GM19372 (cell line): ENCODE measurements around the gene LENG8.
"Not testable (repeated sequence)": the region's sequence is repeated elsewhere in the genome, so short reads cannot be mapped to it uniquely, and the experiment has no call there.

Experiments
- ATAC-seq: cut with Tn5 transposase; IDR thresholded peaks from one replicate; pipeline ENCODE4 v1.9.1; 2021; ENCODE audit warnings: mild to moderate bottlenecking, low read depth, moderate library complexity; ENCODE audit not compliant: unreplicated experiment

The LENG8 gene

DNA sequence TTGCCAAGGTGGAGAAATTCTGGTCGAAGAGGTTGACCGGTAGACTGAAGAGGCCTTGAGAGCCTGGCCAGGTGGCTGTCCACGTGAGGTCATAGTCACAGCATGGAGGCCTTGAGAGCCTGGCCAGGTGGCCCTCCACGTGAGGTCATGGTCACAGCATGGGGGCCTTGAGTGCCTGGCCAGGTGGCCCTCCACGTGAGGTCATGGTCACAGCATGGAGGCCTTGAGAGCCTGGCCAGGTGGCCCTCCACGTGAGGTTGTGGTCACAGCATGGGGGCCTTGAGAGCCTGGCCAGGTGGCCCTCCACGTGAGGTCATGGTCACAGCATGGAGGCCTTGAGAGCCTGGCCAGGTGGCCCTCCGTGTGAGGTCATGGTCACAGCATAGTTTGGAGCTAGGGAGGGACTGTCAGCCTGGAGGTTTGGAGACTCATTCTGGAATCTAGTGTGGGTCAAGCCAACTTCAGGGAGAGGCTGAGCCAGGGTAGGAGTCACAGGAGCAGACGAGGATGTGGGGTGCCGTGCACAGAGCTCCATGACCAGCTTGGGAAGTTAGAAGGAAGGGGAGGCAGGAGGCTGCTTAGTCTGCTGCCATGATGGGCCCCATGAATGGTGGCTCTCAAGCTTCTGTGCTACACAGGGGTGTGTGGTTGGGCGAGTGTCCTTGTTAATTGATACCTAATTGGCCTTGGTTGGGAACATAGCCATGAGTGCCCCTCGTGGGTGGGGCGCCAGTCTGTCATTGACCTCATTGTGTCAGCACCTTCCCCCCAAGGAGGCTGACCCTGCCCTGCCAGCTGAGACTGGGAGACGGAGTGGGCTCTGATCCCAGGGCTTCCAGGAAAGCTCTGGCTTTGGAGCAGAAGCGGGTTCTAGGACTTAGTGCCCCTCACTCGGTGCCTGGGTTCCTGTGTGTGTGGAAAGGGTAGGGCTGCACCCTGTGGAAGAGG lies 10.6 kb downstream of the LENG8 start:
- ATAC-seq: no peak

DNA sequence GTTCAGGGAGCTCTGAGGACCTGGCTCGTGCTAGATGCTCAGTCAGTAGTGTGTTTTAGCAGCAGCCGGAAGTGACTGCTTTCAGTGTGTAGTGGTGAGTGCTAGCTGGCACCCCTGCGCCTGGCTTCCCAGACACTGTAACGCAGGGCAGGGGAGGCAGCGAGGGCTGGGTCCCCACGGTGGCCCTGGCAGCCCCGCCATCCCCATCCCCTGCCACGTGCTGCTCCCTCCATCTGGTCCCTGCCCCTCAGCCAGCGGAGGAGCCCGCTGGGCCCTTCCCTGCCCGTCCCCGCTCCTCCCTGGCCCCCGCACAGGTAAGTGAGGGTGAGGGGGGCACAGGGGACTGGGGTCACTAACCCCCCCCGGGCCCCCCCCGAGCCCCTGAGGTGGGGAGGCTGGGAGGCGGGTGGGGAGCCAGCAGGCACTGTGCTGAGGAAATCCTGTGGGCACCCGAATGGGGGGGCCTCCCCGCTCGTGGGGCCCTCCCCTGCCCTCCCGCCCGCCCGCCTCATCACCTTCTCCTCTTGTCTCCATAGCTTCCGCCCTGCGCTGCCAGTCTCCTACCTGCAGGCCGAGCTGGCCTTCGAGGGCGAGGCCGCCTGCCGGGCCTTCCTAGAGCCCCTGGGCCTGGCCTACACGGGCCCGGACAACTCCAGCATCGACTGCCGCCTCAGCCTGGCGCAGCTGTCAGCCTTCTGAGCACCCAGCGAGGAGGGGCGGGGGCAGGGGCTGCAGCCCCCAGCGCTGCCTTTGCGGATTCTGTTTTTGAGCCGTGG lies 11.4 kb downstream of the LENG8 start:
- ATAC-seq: no peak

DNA sequence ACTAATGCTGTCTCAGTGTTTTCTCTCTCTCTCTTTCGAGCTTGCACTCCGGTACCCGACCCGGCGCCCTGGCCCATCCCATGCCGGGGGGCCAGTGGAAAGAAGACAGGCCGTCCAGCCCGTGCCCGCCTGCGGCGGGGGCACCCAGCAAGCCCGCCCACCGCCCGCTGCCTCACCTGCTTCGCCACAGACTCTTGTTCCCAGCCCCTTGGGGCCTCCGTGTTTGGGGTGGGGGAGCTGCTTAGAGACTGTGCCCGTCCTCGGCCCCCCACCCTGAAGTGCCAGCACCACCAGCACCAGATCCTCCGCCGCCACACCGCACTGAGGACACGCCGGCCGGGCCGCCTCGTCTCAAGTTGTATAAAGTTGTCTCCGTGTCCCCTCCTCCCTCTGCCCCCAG lies 12.2 kb downstream of the LENG8 start:
- no peak for ATAC-seq

DNA sequence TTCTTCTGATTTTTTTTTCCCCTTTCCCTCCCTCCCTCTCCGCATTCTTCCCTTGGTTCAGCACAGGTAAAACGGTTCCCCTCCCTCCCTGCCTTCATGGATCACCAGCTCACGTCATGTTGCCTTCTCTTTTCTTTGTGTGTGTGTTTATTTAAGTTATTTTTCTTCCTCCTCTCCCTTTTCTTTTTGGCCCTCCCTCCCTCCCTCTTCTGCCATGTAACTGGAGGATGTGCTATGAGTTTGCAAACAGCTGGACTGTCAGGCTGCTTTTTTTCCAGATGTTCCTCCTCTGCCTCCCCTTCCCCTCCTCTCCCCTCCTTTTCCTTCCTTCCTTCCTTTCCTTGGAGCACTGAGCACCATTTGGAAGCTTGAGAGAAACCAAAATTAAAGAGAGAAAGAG lies 12.6 kb downstream of the LENG8 start:
- no peak for ATAC-seq

DNA sequence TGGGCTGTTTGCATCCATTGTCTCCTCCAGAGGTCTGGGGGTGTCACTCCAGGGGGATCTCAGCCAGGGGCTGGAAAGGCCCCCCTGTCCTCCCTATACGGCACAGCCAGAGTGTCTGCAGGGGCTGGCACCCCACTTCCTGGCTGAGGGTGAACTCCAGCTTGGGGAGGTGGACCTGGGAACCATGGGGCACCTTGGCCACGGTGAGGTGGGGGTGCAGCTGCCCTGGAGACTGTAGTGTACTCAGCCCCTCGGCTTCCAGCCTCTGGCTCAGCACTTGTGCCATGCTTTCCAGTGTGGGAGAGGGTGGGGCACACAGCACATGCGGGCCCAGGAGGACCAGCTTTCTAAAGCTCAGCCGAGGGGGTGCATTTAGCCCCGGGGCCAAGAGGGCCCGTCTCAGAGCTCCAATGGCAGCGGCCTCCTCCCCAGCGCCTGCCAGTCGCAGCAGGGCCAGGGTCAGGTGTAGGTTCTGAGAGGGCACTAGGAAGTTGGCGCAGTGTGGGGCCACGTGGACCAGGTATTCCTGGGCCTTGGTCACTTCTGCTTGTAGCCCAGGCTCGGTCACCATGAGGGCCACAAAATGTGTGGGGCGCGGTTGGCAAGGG lies 13.2 kb downstream of the LENG8 start:
- ATAC-seq: no peak

DNA sequence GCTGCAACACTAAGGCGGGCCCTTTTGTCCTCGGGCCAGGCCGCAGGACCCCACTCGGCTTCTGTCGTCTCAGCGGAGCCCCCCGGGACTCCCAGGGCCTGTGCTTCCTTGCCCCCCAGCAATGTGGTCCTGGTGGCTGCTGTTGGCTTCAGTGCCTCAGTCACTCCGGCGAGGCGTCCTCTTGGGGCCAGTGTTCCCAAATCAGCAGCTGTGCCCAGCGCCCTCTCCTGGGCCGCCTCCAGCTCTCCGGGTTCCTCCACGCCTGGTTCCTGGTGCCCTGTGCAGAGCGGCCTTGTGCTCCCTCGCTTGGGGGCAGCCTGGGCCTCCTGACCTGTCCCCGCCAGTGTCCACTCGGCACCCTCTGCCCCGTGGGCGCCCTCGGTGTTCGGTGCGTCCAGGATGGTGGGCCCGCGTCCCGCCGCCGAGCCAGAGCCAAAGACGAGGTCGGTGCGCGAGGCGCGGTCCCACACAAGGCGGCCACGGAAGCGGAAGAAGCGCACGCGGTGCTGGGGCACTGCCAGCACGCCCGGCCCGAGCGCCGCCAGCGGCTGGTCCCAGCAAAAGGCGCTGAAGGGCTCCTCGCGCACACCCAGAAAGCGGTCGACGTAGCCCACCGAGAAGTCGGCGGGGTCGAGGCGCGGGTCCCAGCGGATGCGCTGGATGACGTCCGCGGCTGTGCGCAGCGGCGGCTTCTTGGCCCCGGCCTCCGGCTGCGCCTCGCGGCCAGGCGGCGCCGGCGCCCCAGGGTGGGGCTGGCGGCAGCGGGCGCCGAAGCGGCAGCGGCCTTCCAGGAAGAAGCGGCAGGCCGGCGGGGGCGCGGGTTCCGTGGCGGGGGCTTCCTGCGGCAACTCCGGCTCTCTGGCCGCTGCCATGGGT lies 13.9 kb downstream of the LENG8 start:
- ATAC-seq: peak; percentile 4

DNA sequence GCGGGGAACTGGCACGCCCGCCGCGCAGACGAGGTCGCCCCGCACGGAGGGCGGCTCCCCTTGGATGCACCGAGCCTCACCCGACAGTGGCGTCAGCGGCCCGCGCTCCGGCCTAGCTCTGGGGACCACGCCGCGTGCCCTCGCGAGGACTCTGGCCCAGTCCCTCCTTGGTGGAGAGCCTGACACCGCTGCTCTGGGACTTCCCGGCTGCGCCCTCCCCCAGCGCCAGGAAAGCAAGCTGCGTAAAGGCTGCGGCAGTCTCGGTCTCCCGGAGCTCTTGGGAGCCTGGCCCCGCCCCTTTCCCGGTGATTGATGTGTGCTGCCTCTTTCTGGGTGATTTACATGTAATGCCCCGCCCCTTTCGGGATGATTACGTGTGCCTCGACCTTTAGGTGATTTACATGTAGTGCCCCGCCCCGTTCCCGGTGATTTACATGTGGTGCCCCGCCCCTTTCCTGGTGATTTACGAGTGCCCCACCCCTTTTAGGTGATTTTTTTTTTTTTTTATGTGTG lies 14.6 kb downstream of the LENG8 start, which contains the start of gene LENG9:
LENG9 (minus strand) TSS at position 248 of the 513 bp plus-strand sequence. CDS start 252 bp downstream, outside the sequence.
- peak; percentile 49 for ATAC-seq

DNA sequence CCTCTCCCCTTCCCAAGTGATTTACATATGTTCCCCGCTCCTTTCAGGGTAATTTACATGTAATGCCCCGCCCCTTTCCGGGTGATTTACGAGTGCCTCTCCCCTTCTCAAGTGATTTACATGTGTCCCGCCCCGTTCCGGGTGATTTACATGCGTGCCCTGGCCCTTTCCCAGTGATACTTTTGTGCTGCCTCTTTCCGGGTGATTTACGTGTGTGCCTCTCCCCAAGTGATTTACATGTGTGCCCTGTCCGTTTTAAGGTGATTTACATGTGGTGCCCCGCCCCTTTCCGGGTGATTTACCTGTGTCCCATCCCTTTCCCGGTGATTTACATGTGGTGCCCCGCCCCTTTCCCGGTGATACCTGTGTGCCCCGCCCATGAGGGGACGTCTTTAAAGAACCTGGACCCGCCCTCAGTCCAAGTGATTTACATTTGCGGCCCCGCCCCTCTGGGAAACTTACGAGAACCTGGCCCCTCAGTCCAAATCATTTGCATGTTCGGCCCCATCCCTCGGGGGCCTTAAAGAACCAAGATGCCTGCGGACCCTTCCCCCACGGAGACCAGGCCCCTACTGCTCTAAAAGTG lies 15.1 kb downstream of the LENG8 start:
- ATAC-seq: peak; percentile 39

DNA sequence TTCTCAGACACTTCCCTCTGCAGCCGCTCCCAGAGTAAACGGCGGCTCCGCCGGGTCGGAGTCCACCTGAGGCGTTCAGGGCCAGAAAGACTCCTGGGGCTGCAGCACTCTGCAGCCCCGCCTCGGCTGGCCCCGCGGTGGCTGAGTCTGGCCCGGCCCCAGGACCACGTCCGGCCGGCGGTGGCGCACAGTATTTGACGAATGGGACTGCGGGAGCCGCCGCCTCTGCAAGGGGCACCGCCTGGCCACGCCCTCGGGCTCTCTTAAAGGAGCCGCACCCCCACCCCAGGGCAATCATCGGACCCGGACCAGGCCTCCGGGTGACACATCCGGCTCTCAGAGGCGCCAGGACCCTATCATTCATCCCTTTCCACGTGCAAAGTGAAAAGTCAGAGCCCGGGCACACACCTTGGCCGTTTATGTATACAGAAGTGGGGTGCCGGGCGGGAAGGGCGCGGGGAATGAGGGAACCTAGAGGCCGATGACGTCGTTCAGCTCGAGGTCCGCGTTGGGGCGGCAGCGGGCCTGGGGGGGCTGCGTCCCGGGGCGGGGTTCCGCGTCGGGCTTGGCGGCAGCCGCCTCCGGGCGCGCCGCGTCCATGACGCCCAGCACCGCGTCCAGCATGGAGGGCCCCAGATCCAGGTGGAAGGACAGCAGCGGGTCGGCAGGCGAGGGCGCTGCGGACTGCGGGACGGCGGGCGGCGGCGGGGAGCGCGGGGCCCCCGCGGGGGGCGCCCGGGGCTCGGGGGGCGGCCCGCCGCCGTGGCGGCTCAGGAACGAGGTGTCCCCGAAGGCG lies 15.8 kb downstream of the LENG8 start:
- peak; percentile 40 for ATAC-seq

DNA sequence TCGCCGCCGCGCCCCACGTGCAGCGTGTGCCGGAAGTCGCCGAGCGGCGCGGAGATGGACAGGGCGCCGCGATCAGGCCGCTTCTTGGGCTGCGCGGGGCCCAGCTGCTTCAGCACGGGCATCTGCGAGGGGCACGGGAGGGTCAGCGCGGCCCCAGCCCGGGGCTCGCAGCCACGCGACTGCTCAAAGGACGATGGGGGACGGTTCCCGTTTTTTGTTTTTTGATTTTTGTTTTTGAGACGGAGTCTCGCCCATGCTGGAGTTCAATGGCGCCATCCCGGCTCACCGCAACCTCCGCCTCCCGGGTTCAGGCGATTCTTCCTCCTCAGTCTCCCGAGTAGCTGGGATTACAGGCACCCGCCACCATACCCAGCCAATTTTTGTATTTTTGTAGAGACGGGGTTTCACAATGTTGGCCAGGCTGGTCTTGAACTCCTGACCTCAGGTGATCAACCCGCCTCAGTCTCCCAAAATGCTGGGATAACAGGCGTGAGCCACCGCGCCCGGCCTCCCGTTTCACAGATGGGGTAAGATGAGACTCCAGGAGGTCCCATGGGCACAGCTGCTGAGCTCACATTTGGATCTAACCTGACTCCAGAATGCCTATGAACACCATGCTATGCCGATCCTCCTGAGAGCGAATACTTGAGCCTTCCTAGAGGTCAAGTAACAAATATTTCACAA lies 16.6 kb downstream of the LENG8 start:
- ATAC-seq: no peak

DNA sequence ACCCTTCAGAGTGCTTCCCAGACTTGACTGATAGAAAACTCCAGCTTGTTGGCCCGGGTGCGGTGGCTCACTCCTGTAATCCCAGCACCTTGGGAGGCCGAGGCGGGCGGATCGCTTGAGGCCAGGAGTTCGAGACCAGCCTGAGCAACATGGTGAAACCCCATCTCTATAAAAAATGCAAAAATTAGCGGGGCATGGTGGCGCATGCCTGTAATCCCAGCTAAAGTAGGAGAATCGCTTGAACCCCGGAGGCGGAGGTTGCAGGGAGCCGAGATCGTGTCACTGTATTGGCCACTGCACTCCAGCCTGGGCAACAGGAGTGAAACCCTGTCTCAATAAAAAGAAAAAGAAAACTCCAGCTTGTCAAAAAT lies 17.1 kb downstream of the LENG8 start:
- ATAC-seq: not testable (repeated sequence)

DNA sequence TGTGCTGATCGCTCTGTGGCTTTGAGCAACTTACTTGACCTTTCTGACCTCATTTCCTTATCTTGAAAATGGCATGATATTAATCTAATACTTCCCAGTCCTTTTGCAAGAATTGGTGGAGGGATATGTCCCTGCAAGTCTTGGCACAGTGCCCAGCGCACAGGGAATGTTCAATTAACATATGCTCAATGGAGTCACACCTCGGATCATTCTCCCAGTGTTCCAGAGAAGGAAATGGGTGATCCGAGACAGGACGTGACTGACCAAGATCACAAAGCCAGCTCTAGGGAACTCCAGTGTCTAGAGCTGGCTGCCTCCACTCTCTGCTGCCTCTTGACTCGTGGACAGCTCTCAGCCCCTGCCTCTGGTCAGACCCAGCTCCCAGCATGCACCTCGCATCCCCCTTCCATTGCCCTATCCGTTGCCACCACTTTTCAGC lies 20.5 kb downstream of the LENG8 start:
- ATAC-seq: no peak

DNA sequence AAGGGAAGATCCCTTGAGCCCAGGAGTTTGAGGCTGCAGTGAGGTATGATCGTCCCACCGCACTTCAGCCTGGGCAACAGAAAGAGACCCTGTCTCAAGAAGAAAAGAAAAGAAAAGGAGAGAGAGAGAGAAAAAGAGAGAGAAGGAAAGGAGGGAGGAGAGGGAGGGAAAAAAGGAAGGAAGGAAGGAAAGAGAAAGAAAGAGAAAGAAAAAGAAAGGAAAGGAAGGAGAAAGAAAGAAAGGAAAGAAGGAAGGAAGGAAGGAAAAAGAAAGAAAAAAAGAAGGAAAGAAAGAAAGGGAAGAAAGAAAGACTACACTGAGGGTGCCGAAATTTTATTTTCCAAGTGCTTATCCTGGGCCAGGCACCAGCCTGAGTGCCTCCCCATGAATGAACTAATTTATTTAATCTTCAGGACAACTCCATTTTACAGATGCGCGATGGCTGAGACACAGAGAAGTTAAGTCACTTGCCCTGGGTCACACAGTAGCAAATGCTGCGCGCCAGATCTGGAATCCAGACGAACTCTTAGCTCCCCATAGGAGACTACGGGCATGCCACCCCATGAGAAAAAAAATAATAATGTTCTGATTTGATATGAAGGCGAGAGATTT lies 21.4 kb downstream of the LENG8 start:
- no peak for ATAC-seq

DNA sequence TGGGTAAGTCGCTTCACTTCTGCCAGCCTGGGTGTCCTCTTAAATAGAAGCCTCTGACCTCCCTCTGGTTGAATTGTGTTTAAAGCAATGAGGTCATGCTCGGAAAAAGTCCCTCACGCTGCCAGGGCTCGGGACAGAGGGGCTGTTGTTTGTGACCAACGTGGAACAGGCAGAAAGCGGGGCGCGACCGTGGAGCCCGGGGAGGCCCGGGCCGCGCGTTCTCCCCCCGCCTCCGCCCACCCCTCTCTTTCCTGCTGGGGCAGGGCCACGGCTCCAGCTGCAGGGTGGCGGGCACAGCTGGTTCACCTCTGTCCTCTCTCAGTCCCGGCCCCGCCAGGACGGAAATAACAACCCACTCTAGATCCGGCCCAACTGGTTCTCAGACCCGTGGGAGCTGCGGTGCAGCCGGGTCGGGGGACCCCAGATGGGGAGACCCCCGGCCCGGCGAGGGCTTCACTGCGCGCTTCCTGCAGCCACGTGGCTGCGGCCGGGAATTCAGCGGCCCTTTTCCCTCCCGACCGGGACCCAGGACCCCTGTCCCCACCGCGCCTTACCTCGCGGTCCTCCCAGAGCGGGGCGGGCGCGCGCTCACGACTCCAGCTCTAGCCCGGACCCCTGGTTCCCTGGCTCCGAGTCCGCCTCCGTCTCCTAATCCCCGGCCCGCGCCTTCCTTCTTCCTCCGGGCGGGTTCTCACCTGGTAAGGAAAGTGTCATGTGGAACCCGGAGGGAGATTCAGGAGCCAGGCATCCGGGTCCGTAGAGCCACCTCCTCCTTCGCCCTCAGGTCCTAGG lies 22.2 kb downstream of the LENG8 start:
- no peak for ATAC-seq

DNA sequence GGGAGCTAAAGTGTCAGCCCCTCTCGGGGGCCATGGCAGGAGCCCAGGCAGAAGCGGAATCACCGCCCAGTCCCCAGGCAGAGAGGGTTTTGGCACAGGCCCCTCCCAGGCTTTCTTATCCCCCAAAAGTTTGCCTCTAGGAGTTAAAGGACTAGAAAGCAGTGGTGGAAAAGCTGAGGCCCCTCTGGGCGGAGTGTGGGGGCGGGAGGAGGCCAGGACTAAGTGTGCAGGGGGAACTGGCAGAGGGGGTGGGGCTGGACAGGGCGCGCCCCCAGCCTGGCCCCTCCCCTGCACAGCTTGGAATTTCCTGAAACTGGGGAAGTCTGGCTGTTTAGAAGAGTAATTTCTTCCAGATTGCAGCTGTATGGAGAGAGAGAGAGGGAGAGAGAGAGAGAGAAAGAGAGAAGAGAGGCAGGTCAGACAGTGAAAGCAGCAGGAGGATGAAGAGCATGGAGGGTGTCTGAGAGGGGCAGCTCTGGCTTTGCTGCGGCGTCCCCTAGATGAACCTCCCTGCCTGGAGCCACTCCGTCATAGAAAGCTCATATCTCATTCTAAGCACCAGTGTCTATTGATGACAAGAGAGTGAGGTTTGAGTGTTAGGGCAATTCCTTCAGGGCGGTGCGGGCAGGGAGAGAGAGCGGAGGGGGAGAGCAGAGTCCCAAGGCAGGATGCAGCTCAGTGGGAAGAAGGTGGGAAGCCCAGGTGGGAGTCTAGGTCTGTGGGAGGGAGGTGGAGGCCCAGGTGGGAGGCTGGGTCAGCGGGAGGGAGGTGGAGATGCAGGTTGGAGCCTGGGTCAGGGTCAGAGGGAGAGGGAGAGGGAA lies 24.3 kb downstream of the LENG8 start, which contains the start of gene CDC42EP5:
CDC42EP5 (minus strand) TSS at position 226 of the 821 bp plus-strand sequence. CDS start 7,749 bp downstream, outside the sequence.
- ATAC-seq: no peak

DNA sequence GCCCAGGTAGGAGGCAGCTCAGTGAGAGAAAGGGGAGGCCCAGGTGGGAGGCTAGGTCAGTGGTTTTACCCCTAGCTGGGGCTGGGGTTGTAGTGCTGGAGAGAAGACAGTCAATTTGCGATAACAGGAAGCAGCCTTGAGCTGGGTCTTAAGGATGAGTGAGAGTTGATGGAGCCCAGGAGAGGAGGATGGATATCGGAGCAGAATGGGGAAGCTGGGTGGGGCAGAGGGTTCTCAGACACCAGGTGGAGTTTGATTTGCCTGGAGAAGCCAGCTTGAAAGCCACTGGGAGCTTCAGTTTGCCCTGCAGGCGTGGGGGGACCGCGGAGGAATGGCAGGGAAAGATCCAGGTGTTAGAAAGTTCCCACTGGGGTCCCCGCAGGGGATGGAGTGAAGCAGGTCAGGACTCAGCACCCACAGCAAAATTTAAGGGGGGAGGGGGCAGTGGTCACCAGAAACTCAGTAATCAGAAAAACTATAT lies 24.9 kb downstream of the LENG8 start:
- no peak for ATAC-seq
